B cell (primary cell): Measurements from ENCODE around the gene DNAJC7. TPM values are rescaled to one million over a fixed set of nuclear protein-coding genes. Genes with fewer than 3 reads are reported as not detected.

Experiments used
- ATAC-seq: fragments of 200-7000 bp; cut with Tn5 transposase; one replicate; pipeline ENCODE4 v1.10.0; 2021; ENCODE audit warnings: low read depth, mild to moderate bottlenecking, moderate number of reproducible peaks, moderate library complexity
- CTCF ChIA-PET: fragments of 350-600 bp; sonication (Branson Sonifier 250); formaldehyde crosslinking; loops from one replicate; lab custom pipeline; 2021; ENCODE audit warnings: antibody characterized with exemption, inconsistent platforms; lab: Charles Lee
- POLR2A ChIA-PET: fragments of 350-600 bp; sonication (Branson Sonifier 250); formaldehyde crosslinking; loops from one replicate; lab custom pipeline; 2021; ENCODE audit warnings: antibody characterized with exemption; lab: Charles Lee
- DNase-seq: peaks from one replicate; pipeline ENCODE4 v3.0.0; 2013
- H2AFZ ChIP-seq: 2 replicates; pipeline ENCODE4 v1.6.1; 2012; ENCODE audit warnings: mild to moderate bottlenecking, low read depth, low read length; ENCODE audit not compliant: insufficient read depth, poor library complexity, severe bottlenecking
- H3K27ac ChIP-seq, 2 donors: 1 replicate in 1 of 2; 2 replicates in 1 of 2; pipeline ENCODE4 v1.5.1; 2012 to 2013; ENCODE audit warnings: low read length in 2 of 2, mild to moderate bottlenecking in 2 of 2, moderate library complexity in 1 of 2
- H3K27me3 ChIP-seq, 4 experiments: fragments of 200-600 bp in 1 of 4; sonication (generic) in 1 of 4; replicated peaks in 1 of 4; 1 replicate in 2 of 4; 2 replicates in 2 of 4; pipeline versions ENCODE4 v1.6.1 to v1.7.0; 2013 to 2016; ENCODE audit warnings: low read length in 3 of 4, mild to moderate bottlenecking in 2 of 4, mixed read lengths in 1 of 4, moderate library complexity in 1 of 4; ENCODE audit not compliant: insufficient read depth in 4 of 4, control insufficient read depth in 3 of 4; ENCODE audit errors: control extremely low read depth in 1 of 4
- H3K36me3 ChIP-seq, 2 experiments: replicated peaks in 1 of 2; 1 replicate in 1 of 2; 2 replicates in 1 of 2; pipeline versions ENCODE4 v1.6.1 to v1.7.1; 2013; ENCODE audit warnings: low read length in 1 of 2; ENCODE audit not compliant: insufficient read depth in 2 of 2, control insufficient read depth in 1 of 2; ENCODE audit errors: control extremely low read depth in 1 of 2, extremely low read depth in 1 of 2
- H3K4me1 ChIP-seq, 2 donors: fragments of 200-600 bp in 1 of 2; sonication (generic) in 1 of 2; 1 replicate in 1 of 2; 2 replicates in 1 of 2; pipeline versions ENCODE4 v1.5.1 to v1.6.1; 2013 to 2017; ENCODE audit warnings: low read length in 2 of 2; ENCODE audit not compliant: control insufficient read depth in 2 of 2, insufficient read depth in 2 of 2
- H3K4me2 ChIP-seq: replicated peaks from 2 replicates; pipeline ENCODE3; 2012; ENCODE audit warnings: mild to moderate bottlenecking, low read depth, low read length; ENCODE audit not compliant: poor library complexity, severe bottlenecking
- H3K4me3 ChIP-seq, 5 experiments: fragments of 200-600 bp in 1 of 5; sonication (generic) in 1 of 5; 1 replicate in 3 of 5; 2 replicates in 2 of 5; pipeline versions ENCODE4 v1.5.1 to v1.7.0; 2011 to 2016; ENCODE audit warnings: low read length in 4 of 5, mild to moderate bottlenecking in 4 of 5, low read depth in 2 of 5, control low read depth in 1 of 5, moderate library complexity in 1 of 5; ENCODE audit not compliant: insufficient read depth in 1 of 5; ENCODE audit errors: control extremely low read depth in 1 of 5, extremely low read depth in 1 of 5
- H3K79me2 ChIP-seq: fragments of 200-600 bp; sonication (generic); one replicate; pipeline ENCODE4 v1.6.0; 2016; ENCODE audit warnings: low read length; ENCODE audit not compliant: control insufficient read depth, insufficient read depth
- H3K9ac ChIP-seq: fragments of 200-600 bp; sonication (generic); 2 replicates; pipeline ENCODE4 v1.6.1; 2017; ENCODE audit warnings: mild to moderate bottlenecking, low read length, moderate library complexity
- H3K9me3 ChIP-seq, 3 donors: one replicate each; pipeline versions ENCODE4 v1.6.1 to v1.7.1; 2013; ENCODE audit warnings: low read length in 2 of 3; ENCODE audit not compliant: control insufficient read depth in 2 of 3, insufficient read depth in 1 of 3; ENCODE audit errors: control extremely low read depth in 1 of 3
- H4K20me1 ChIP-seq: 2 replicates; pipeline ENCODE4 v1.6.0; 2012; ENCODE audit warnings: mild to moderate bottlenecking, low read length; ENCODE audit not compliant: insufficient read depth, control insufficient read depth, poor library complexity, severe bottlenecking
- H3K27ac Mint-ChIP-seq: one replicate; pipeline ENCODE4 v1.8.0; 2021; ENCODE audit warnings: mixed read lengths
- H3K27me3 Mint-ChIP-seq: one replicate; pipeline ENCODE4 v1.8.0; 2021; ENCODE audit warnings: mixed read lengths
- H3K4me1 Mint-ChIP-seq: one replicate; pipeline ENCODE4 v1.8.0; 2021; ENCODE audit warnings: mixed read lengths
- H3K4me3 Mint-ChIP-seq: one replicate; pipeline ENCODE4 v1.8.0; 2021; ENCODE audit warnings: mixed read lengths
- H3K9me3 Mint-ChIP-seq: one replicate; pipeline ENCODE4 v1.8.0; 2022; ENCODE audit warnings: mixed read lengths; ENCODE audit not compliant: insufficient read depth
- CTCF ChIP-seq: fragments of 200-600 bp; IDR thresholded peaks from one replicate; pipeline ENCODE4 v1.8.0; 2022; ENCODE audit warnings: antibody characterized with exemption, mild to moderate bottlenecking
- EZH2 ChIP-seq: IDR thresholded peaks from 2 replicates; pipeline ENCODE4 v1.6.1; 2012; ENCODE audit warnings: borderline replicate concordance, low read depth, mild to moderate bottlenecking, moderate library complexity, low read length; ENCODE audit not compliant: insufficient read depth, poor library complexity, severe bottlenecking
- WGBS: methylation state at CpG from one replicate; pipeline ENCODE4 v1.1.5; 2013; ENCODE audit warnings: missing lambda C conversion rate; ENCODE audit not compliant: insufficient coverage; 5-methylcytosine and 5-hydroxymethylcytosine counted together
- intact Hi-C: fragments of 100-400 bp; cut with micrococcal nuclease; formaldehyde crosslinking; loops from one replicate; pipeline ENCODE4 v1.10.0; 2022
- polyA plus RNA-seq: library from polyadenylated mRNA; depleted of rRNA; stranded (reverse); fragments of >200 nt; gene quantifications from 2 replicates; pipeline ENCODE4 v1.2.3, GENCODE V29; 2012
- total RNA-seq, 2 donors: library from RNA; stranded (reverse); fragments of 120-200 nt in 1 of 2; gene quantifications; 1 replicate in 1 of 2; 2 replicates in 1 of 2; pipeline versions ENCODE4 v1.2.3 to v1.2.4, GENCODE V29; 2013 to 2022

DNAJC7 gene
- total and polyA plus RNA-seq, 2 donors (not counting 1 experiment from before 2014, with no cell fraction given) = 22.0 to 152 TPM

- Histone ChIP-seq H3K4me1 (peaks cover 3 to 7% of the 10 kb centered on the region in 2 donors), H3K27me3 (peaks cover 0 to 8% (median under 1%) of the 10 kb centered on the region in 4 experiments), H3K36me3 (no peaks in the 10 kb centered on the region), H3K4me2 (no peak overlapping the region), H3K9ac (no peak overlapping the region), H2AFZ (no peak overlapping the region), H3K79me2 (no peaks in the 10 kb centered on the region), H3K4me3 (no peak overlapping the region), H3K27ac (no peak overlapping the region), H3K9me3 (peaks cover 0 to 19% (median 0%) of the 10 kb centered on the region in 3 donors), H4K20me1 (no peaks in the 10 kb centered on the region)
- intact Hi-C loops = no loop called here
- ChIA-PET POLR2A (interaction anchor here (0.6 kb wide), 1 partner anchor 1072 kb away, joined by 5 read pairs; no protein-coding TSS in a partner anchor), CTCF (interaction anchor here (0.6 to 1.6 kb wide), 2 partner anchors 30 to 71 kb away, joined by 3 to 4 read pairs; no protein-coding TSS in a partner anchor)
- TF ChIP-seq CTCF (no peak), EZH2 (no peak)
- ATAC-seq (no peak), DNase-seq (no peak)
- H3K27me3 Mint-ChIP-seq = peaks cover 34% of the 10 kb centered on the region
- no CpG with 5 or more reads among the region's 3 CpGs for WGBS
- no peak overlapping the region for H3K4me3 Mint-ChIP-seq
- H3K9me3 Mint-ChIP-seq = no peaks in the 10 kb centered on the region
- peaks cover 6% of the 10 kb centered on the region for H3K4me1 Mint-ChIP-seq
- H3K27ac Mint-ChIP-seq = no peak overlapping the region
Measured at GRCh38 chr17:42055027-42055426, 37.8 kb upstream of the DNAJC7 start.

GRCh38 chr17:42053731-42054500 lies 36.7 kb upstream of the DNAJC7 start:
- Mint-ChIP-seq H3K4me1 (peaks cover 9% of the 10 kb centered on the region), H3K27ac (no peak overlapping the region), H3K9me3 (no peaks in the 10 kb centered on the region), H3K27me3 (peaks cover 40% of the 10 kb centered on the region), H3K4me3 (no peak overlapping the region)
- TF ChIP-seq EZH2 = no peak
- TF ChIP-seq CTCF = no peak
- 80% methylated on average over 2 of the region's 12 CpGs for WGBS
- Histone ChIP-seq H3K36me3 (no peaks in the 10 kb centered on the region), H3K27ac (no peak overlapping the region), H3K27me3 (peaks cover 0 to 14% (median 3%) of the 10 kb centered on the region in 4 experiments), H3K9ac (no peak overlapping the region), H3K9me3 (peaks cover 0 to 19% (median 0%) of the 10 kb centered on the region in 3 donors), H2AFZ (no peak overlapping the region), H3K79me2 (no peaks in the 10 kb centered on the region), H3K4me1 (peaks cover 7 to 12% of the 10 kb centered on the region in 2 donors), H3K4me3 (no peak overlapping the region), H3K4me2 (no peak overlapping the region), H4K20me1 (no peaks in the 10 kb centered on the region)
- DNase-seq = no peak
- intact Hi-C loops = no loop called here
- ChIA-PET CTCF (interaction anchor here (0.8 kb wide), 1 partner anchor 14 kb away, joined by 3 read pairs; no protein-coding TSS in a partner anchor), POLR2A (interaction anchor here (0.6 kb wide), 1 partner anchor 994 kb away, joined by 3 read pairs; no protein-coding TSS in a partner anchor)
- ATAC-seq = no peak
